Renal pelvis (tissue), 4 donors: ENCODE measurements around the gene IL1RAPL1. TPM values are rescaled to one million over a fixed set of nuclear protein-coding genes. Genes with fewer than 3 reads are reported as not detected.
"Not testable (repeated sequence)": the region's sequence is repeated elsewhere in the genome, so short reads cannot be mapped to it uniquely, and the experiment has no call there.

ENCODE experiments used
- DNase-seq: peaks from one replicate; pipeline ENCODE4 v3.0.0-alpha.2; 2013
- polyA plus RNA-seq, 3 donors: library from polyadenylated mRNA; unstranded; fragments of 120-200 nt; gene quantifications; one replicate each; pipeline ENCODE4 v1.2.1, GENCODE V29; 2013; ENCODE audit not compliant: insufficient read length in 3 of 3

The IL1RAPL1 gene
- polyA plus RNA-seq, 3 donors, result 2.0 to 2.4 (median 2.3) TPM

- DNase-seq, result not testable (repeated sequence)
Observed at GRCh38 chrX:28766561-28766960, 179.3 kb downstream of the IL1RAPL1 start.

DNA sequence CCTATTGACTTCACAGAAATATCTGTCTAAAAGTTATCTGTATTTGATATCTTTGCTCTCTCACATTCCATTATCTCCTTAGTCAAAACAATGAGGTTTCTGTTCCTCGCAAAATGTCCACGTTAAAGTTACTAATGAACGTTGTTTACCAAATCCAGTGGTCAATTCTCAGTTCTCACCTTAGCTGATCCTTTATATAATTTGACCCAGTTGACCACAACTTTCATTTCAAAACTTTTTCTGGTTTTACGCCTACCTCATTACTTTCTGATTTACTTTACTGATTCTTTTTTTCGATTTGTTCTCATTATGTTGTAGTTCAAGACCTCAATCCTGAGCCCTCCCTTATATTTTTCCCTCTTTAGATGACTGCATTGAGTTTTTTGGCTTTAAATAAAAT, 186.6 kb downstream of the IL1RAPL1 start:
- DNase-seq, result no peak

GRCh38 chrX:28787206-28787605, 200.0 kb downstream of the IL1RAPL1 start:
- no peak for DNase-seq

GRCh38 chrX:28800671-28801070, 213.4 kb downstream of the IL1RAPL1 start:
- DNase-seq, result not testable (repeated sequence)

GRCh38 chrX:28802625-28803024, 215.4 kb downstream of the IL1RAPL1 start:
- DNase-seq, result no peak

GRCh38 chrX:28835991-28836390, 248.7 kb downstream of the IL1RAPL1 start:
- DNase-seq, result no peak

DNA sequence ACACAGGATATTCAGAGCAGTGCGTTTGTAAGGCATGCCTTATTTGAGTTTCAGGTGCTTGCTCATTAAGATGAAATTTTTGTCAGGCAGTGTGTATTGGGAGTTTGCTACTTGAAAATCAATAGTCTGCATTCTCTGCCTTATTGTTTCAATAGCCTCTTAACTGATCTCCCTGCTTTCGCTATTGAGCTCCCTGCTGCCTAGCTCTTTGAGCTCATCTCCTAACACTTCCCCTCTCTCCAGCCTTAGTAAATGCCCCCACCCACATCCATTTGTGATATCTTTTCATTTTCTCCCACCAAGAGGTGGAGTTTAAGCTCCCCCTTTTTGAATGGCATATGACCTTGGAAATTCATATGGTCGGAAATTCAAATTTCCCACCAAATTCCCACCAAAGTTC, 256.6 kb downstream of the IL1RAPL1 start:
- DNase-seq, result no peak

DNA sequence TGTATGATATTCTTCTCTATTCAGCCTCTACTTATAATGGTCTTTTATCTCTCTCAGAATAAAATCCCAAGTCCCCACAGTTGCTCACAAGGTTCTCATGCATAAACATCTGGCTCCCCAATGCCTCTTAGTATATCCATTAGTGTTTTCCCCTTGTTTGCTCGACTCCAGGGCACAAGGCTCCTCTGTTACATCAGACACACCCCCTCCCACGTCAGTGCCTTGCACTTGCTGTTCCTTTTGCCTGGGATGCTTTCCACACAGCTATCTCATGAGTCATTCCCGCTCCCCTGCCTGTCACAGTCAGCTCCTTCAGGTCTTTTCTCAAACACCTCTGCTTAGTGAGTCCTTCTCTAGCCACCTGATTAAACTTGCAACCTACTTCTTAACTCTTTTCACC, 260.2 kb downstream of the IL1RAPL1 start:
- no peak for DNase-seq

DNA sequence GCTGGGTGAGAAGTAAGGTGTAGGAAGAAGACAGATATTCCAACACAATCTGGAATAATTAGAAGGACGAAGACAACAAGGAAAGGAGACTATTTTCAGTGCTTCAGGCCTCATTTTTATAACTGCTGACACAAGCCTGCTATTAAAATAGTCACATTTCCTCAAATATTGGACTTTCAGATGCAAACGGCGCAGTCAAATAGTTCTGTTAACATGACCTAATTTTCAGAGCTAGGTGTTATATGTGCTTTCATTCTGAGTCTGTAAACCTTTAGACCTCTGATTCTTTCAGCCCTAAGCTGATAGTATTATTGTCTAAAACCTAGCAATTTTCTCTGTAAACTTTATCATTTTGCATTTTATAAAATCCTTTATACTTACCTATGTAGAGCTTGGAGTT, 261.5 kb downstream of the IL1RAPL1 start:
- DNase-seq, result no peak

DNA sequence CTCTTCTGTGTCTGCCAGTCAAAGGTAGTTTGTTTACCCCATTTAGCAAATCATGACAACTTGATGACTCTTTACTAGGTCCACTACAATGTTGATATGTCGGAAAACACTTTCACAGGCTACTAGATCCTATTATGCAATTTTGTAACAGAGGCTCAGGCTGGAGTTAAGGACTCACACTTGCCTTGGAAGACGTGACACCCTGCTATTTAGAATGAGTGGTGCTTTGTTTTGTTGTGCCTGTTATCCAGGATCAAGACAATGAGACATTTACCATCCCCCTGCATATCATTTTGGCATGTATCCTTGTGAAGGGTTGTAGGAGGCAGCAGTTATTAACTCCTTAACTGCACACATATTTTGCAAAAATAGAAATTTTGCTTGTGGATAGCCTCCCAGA, 263.7 kb downstream of the IL1RAPL1 start:
- no peak for DNase-seq

DNA sequence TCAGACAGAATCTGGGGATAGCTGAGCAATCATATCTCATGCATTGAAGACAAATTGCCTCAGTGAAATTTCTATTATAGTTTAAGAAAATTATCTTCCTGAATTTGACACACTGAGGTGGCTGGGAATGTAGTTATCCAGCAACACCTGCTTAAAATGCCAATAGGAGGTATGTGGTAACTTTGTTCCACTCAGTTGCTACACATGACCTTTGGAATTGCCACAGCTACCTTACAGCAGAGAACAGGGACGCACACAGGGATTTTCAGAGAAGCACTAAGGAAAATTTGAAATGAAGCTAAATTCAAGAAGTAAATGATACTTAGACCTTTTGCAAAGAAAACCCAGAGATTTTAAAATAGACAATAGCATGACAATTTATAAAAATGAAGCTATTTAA, 264.6 kb downstream of the IL1RAPL1 start:
- DNase-seq, result no peak

DNA sequence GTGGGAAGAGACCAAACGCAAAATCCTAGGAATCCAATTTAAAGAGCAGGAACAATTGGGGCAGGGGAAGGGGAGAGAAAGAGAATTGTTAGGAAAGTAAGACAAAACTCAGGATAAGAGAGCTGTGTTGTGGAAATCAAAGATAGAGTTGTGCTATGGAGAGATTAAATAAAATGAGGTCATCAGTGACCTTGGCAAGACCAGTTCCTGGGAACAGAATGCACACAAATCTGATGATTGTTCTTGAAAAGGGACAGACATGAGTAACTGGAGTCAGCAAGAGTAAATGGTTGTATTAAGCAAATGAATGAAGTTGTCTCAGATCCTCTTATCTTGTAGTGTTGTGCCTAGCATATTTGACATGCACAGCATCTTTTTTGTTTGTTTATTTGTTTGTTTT, 267.4 kb downstream of the IL1RAPL1 start:
- no peak for DNase-seq

DNA sequence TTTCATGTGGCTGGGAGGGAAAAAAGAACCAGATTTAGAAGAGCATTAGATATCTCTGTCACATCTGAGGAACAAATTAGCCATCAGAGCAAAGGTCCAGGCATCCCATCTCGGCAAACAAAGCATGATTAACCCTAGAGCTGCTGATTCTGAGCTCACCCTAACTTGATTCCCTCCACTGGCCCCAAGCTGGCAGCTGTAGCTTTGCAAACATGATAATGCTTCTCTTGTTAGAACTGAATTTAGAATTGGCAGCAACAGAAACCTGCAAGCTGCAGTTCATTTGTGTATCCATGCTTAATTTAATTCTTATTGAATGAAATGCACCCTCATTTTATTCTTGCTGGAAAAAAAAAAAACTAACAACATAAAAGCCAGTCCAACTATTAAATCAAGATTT, 289.2 kb downstream of the IL1RAPL1 start:
- DNase-seq, result no peak

DNA sequence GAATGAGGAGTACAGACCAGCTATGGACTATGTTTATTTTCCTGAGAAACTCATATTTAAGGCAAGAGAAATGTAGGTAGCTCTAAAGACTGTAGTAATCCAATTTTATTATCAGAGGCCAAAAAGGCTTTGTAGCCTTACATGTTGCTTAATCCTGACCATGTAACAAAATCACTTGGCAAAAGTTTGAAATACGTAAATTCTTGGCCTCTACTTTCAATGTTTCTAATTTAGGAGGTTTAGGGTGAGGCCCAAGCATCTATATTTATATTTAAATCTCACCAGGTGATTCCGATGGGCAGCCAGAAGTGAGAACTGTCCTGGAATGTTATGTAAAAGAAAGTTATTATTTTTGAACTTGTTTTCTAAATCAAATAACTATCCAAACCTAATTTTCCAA, 289.7 kb downstream of the IL1RAPL1 start:
- DNase-seq, result no peak

DNA sequence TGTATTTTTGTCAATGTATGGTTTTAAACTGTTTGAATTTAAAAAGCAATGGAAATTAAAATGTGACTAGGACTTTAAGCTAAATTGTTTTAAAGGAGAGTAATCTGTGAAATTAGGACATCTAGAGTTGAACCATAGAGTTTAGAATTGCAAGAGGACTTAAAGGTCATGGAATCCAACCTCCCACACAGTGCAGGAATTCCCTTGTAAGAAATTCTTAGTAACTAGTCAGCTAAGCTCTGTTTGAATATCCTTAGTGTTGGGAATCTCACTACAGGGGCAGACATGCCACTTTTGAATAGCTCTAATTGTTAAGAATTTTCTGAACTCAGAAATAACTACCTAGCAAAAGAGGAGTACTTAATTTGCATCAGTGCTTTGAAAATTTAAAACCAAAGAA, 292.9 kb downstream of the IL1RAPL1 start:
- DNase-seq, result peak; percentile 10

DNA sequence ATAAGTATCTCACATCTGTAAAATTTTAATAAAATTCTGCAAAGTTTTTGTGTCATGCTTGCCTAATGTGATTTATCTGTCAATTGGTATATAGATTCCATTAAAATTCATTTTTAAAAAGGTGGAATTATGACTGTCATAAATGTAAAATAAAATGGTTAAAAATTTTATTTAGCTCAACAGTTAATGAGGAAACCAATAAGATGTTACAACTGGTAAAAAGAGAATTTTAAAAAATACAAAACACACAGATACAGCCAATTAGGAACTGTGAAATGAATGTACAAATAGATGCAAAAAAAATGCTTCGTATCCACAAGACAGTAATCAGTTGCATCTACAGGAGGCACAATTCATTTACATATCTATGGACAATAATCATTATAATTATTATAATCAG, 297.6 kb downstream of the IL1RAPL1 start:
- DNase-seq, result no peak

- no peak for DNase-seq
Observed at GRCh38 chrX:28888416-28888815, 301.2 kb downstream of the IL1RAPL1 start.

- no peak for DNase-seq
Observed at GRCh38 chrX:28889591-28890090, 302.4 kb downstream of the IL1RAPL1 start.

GRCh38 chrX:28901637-28902036, 314.4 kb downstream of the IL1RAPL1 start:
- DNase-seq, result no peak

- no peak for DNase-seq
Observed at GRCh38 chrX:28910487-28910886, 323.2 kb downstream of the IL1RAPL1 start.

DNA sequence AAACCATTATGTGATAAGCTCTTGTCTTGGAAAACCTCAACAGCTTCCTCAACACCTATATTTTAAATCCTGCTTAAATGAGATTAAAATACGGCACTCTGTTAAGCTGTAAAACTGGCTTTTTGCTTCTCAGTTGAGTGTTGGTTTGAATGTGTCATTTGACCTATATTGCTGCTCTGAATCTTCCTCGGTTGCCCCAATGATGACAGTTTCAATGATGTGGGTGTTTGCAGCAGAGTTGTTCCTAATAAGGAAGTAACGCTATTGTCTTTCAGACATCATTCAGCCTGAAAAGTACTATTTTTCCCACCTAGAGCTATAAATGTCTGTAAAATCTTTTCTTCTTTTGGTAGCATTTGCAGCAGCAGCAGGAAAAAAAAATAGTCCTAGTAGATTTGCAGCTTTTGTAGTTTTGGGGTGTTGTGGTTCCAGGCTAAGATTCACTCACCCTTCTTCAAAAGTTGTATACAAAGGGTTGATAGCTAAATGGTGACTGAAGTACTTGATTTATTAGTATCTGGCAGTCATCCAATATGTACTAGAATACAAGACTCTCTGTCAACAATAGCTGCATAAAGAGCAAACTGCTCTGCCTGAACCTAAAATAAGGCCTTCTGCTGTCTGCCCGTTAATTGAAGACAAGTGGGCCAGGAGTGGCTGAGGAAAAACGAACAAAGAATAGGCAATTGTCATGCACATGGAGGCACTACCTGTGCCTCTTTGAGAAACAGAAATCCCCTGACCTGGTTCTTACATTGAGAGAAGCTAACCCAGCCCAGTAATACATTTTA, 333.1 kb downstream of the IL1RAPL1 start:
- peak; percentile 16 for DNase-seq

DNA sequence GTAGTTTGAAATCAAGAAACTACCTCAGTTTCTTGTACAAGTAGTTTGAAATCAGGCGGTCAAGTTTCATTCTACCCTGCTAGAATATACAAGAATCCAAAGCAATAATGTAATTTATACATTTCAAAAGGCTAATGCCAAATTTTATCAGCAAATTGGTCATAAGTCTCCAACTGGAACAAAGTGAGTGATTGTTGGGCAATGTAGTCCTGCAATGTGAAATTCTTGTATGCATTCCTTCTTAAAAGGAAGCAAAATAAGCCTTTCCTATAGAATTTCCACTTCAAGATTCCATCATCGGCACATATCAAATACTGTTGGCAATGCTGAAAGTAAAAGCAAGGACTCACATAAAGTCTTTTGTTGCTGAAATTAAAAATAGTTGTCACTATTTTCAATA, 334.9 kb downstream of the IL1RAPL1 start:
- DNase-seq, result no peak

- DNase-seq, result no peak
Observed at GRCh38 chrX:28946846-28947245, 359.6 kb downstream of the IL1RAPL1 start.

DNA sequence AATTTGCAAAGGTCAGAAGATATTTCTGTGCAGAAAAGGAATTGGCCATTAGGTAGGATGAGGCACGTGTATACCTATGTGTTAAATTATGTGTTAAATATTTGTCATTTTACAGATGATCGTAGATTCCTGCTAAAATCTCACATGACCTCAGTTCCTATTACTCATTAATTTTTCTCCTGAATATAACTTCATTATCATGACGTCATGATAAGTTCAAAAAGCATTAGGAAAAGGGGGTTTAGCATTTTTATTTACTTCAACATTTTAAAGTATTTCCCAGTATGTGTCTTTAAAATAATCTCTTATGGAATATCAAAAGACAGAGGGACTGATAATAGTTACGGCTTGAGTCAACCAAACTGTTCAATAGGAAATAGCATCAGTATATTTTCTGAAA, 372.8 kb downstream of the IL1RAPL1 start:
- no peak for DNase-seq
